Osteocyte (in vitro differentiated cells): ENCODE results near the gene AP3M1. TPM values are rescaled to one million over a fixed set of nuclear protein-coding genes. Genes with fewer than 3 reads are reported as not detected.
A peak's percentile ranks its signal among the peaks of the same experiment; 100 is the strongest.

Experiments used
- DNase-seq: peaks from one replicate; pipeline ENCODE4 v3.0.0; 2021; ENCODE audit warnings: mixed read lengths; ENCODE audit not compliant: unreplicated experiment; ENCODE audit errors: extremely low spot score
- H3K27ac Mint-ChIP-seq: one replicate; pipeline ENCODE4 v1.8.0; 2021; ENCODE audit warnings: mild to moderate bottlenecking, mixed read lengths; ENCODE audit not compliant: unreplicated experiment
- H3K27me3 Mint-ChIP-seq: one replicate; pipeline ENCODE4 v1.8.0; 2021; ENCODE audit warnings: mixed read lengths; ENCODE audit not compliant: unreplicated experiment
- H3K36me3 Mint-ChIP-seq: one replicate; pipeline ENCODE4 v1.8.0; 2021; ENCODE audit warnings: mixed read lengths; ENCODE audit not compliant: unreplicated experiment
- H3K4me1 Mint-ChIP-seq: one replicate; pipeline ENCODE4 v1.8.0; 2021; ENCODE audit warnings: mixed read lengths; ENCODE audit not compliant: unreplicated experiment
- H3K4me3 Mint-ChIP-seq: one replicate; pipeline ENCODE4 v1.8.0; 2021; ENCODE audit warnings: mild to moderate bottlenecking, moderate library complexity, mixed read lengths; ENCODE audit not compliant: unreplicated experiment
- H3K9me3 Mint-ChIP-seq: one replicate; pipeline ENCODE4 v1.8.0; 2021; ENCODE audit warnings: mixed read lengths; ENCODE audit not compliant: unreplicated experiment
- CTCF ChIP-seq: fragments of 200-600 bp; sonication (generic); IDR thresholded peaks from 2 replicates; pipeline ENCODE4 v1.5.0; 2021; ENCODE audit warnings: antibody characterized with exemption, mild to moderate bottlenecking, moderate library complexity
- total RNA-seq: library from RNA; stranded (reverse); gene quantifications from 2 replicates; pipeline ENCODE4 v1.2.1, GENCODE V29; 2021

Gene AP3M1
- total RNA-seq, 1 donor from 2014 or later, result 39.6 TPM

GRCh38 chr10:74117738-74118137 is 32.9 kb downstream of the AP3M1 start:
- Mint-ChIP-seq H3K27me3 (no peaks in the 10 kb centered on the region), H3K27ac (peak overlapping the region; percentile 91), H3K9me3 (no peaks in the 10 kb centered on the region), H3K4me1 (peaks cover 33% of the 10 kb centered on the region), H3K36me3 (peaks cover 58% of the 10 kb centered on the region), H3K4me3 (no peak overlapping the region)
- no peak for DNase-seq
- TF ChIP-seq CTCF, result no peak

- Mint-ChIP-seq H3K27me3 (no peaks in the 10 kb centered on the region), H3K4me1 (peaks cover 21% of the 10 kb centered on the region), H3K36me3 (peaks cover 76% of the 10 kb centered on the region), H3K27ac (peak overlapping the region; percentile 68), H3K9me3 (no peaks in the 10 kb centered on the region), H3K4me3 (no peak overlapping the region)
- DNase-seq, result no peak
- no peak for TF ChIP-seq CTCF
These were observed 36.6 kb downstream of the AP3M1 start for GRCh38 chr10:74114041-74114448.

- no peak for TF ChIP-seq CTCF
- H3K27ac Mint-ChIP-seq, result peak overlapping the region; percentile 68
- H3K36me3 Mint-ChIP-seq, result peaks cover 75% of the 10 kb centered on the region
- no peak overlapping the region for H3K4me3 Mint-ChIP-seq
- no peak for DNase-seq
- no peaks in the 10 kb centered on the region for H3K27me3 Mint-ChIP-seq
- peaks cover 16% of the 10 kb centered on the region for H3K4me1 Mint-ChIP-seq
- no peaks in the 10 kb centered on the region for H3K9me3 Mint-ChIP-seq
These were observed 37.1 kb downstream of the AP3M1 start for GRCh38 chr10:74113546-74113945.

- Mint-ChIP-seq H3K36me3 (peaks cover 72% of the 10 kb centered on the region), H3K27me3 (no peaks in the 10 kb centered on the region), H3K4me1 (peaks cover 8% of the 10 kb centered on the region), H3K9me3 (no peaks in the 10 kb centered on the region), H3K27ac (peak overlapping the region; percentile 65), H3K4me3 (no peak overlapping the region)
- no peak for TF ChIP-seq CTCF
- DNase-seq, result no peak
These were observed 38.8 kb downstream of the AP3M1 start for GRCh38 chr10:74111799-74112198.

GRCh38 chr10:74110120-74110519 is 40.5 kb downstream of the AP3M1 start:
- Mint-ChIP-seq H3K9me3 (no peaks in the 10 kb centered on the region), H3K4me1 (peaks cover 8% of the 10 kb centered on the region), H3K36me3 (peaks cover 67% of the 10 kb centered on the region), H3K4me3 (no peak overlapping the region), H3K27ac (no peak overlapping the region), H3K27me3 (no peaks in the 10 kb centered on the region)
- TF ChIP-seq CTCF, result no peak
- no peak for DNase-seq
